HG03095 (cell line): ENCODE measurements around the gene MEIKIN.
"Not testable (repeated sequence)": the region's sequence is repeated elsewhere in the genome, so short reads cannot be mapped to it uniquely, and the experiment has no call there.

Experiments
- ATAC-seq: cut with Tn5 transposase; IDR thresholded peaks from one replicate; pipeline ENCODE4 v1.9.1; 2021; ENCODE audit warnings: moderate library complexity; ENCODE audit not compliant: unreplicated experiment

The MEIKIN gene

DNA sequence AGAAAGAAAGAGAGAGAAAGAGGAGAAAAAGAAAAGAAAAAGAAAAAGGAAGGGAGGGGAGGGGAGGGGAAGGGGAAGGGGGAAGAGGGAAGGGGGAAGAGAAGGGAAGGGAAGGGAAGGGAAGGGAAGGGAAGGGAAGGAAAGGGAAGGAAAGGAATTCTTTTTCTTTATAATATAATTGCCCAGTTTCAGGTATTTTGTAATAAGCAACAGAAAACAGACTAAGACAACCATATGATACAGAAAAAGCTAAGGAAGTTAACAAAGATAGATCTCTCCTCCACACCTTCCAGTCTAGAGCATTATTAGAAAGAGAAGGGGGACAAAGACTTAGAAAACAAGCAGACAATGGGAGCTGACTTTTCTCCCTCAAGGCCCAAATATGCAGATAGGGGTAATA is 31.0 kb downstream of the MEIKIN start:
- ATAC-seq = no peak

DNA sequence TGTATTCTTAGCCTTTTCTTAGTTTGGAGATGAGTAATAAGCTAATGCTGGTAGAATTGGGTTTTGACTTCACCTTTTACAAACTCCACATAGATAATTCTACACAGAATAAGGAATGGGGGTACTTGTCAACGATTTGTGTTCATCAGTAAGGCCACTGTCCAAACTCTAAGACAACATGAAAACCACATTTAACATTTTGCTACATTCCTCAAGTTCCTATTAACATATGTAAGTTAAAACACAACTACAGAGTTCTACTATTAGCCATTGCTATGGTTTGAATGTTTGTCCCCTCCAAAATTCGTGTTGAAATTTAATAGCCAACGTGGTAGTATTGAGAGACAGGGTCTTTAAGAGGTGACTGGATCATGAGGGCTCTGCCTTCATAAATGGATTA is 31.9 kb downstream of the MEIKIN start:
- no peak for ATAC-seq

DNA sequence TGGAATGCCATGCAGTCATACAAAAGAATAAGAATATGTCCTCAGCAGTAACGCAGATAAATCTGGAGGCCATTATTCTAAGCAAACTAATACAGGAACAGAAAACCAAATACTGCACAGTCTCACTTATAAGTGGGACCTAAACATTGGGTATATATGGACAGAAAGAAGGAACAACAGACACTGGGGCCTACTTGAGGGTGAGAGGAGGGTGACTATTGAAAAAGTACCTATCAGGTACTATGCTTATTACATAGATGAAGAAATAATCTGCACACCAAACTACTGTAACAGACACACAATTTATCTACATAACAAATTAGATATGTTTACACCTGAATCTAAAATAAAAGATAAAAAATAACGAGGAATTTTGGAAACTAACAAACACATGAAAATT is 38.8 kb downstream of the MEIKIN start:
- no peak for ATAC-seq

DNA sequence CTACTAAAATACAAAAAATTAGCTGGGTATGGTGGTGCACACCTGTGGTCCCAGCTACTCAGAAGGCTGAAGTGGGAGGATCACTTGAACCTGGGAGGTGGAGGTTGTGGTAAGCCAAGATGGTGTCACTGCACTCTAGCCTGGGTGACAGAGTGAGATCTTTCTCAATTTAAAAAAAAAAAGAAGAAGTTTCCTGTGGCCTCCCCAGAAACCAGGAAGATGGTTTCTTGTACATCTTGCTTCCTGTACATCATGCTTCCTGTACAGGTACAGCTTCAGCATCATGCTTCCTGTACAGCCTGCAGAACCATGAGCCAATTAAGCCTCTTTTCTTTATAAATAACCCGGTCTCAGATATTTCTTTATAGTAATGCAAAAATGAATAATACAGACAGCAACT is 43.2 kb downstream of the MEIKIN start:
- ATAC-seq = not testable (repeated sequence)

DNA sequence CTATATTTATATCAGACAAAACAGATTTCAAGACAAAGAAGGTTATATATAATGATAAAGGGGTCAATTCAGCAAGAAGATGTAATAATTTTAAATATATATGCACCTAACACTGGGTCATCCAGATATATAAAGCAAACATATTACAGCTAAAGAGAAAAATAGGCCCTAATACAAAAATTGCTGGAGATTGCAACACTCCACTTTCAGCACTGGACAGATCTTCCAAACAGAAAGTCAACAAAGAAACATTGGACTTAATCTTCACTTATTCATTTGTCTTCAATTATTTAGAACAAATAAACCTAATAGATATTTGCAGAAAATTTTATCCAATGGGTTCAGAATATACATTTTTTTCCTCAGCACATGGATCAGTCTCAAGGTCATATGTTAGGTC is 45.8 kb downstream of the MEIKIN start:
- no peak for ATAC-seq

DNA sequence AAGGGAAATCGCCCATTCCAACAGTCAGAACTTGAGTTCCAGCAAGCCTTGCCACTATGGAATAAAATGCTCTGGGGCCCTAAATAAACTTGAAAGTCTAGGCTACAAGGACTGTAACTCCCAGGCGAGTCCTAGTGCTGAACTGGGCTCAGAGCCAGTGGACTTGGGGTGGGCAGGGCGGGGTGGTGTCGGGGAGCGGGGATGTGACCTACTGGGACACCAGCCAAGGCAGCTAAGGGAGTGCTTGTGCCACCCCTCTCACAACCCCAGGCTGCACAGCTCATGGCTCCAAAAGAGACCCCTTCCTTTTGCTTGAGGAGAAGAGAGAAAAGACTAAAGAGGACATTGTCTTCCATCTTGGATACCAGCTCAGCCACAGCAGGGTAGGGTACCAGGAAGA is 61.5 kb downstream of the MEIKIN start:
- ATAC-seq = no peak

DNA sequence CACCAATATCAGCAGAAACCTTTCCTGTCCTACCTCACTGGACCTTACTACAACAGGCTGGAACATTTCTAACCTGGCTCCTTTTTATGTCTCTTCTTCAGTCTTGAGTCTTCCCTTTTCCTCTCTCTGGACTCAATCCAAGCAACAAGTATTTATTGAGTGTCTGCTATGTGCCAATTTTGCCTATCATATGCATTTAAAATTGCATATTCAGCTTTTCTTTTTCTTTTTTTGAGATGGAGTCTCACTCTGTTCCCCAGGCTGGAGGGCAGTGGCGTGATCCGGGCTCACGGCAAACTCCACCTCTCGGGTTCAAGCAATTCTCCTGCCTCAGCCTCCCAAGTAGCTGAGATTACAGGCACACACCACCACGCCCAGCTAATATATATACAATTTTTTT is 65.8 kb downstream of the MEIKIN start:
- ATAC-seq = no peak

DNA sequence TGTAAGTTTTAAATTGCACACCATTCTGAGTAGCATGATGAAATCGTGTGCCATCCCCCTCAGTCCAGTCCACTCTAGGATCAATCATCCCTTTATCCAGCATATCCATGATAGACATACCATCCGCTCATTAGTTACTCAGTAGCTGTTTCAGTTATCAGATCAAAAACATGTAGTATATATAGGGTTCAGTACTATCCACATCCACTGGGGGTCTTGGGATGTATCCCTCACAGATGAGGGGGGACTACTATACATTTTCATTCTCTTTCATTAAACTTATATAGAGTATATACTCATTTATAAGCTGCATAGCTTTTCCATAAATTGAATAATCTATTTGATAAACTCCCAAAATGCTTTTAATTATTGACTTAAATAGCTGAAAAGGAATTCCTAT is 67.6 kb downstream of the MEIKIN start:
- no peak for ATAC-seq

DNA sequence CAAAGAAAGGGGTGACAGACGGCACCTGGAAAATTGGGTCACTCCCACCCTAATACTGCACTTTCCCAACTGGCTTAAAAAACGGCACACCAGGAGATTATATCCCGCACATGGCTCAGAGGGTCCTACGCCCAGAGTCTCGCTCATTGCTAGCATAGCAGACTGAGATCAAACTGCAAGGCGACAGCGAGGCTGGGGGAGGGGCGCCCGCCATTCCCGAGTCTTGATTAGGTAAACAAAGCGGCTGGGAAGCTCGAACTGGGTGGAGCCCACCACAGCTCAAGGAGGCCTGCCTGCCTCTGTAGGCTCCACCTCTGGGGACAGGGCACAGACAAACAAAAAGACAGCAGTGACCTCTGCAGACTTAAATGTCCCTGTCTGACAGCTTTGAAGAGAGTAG is 74.2 kb downstream of the MEIKIN start:
- ATAC-seq = not testable (repeated sequence)

DNA sequence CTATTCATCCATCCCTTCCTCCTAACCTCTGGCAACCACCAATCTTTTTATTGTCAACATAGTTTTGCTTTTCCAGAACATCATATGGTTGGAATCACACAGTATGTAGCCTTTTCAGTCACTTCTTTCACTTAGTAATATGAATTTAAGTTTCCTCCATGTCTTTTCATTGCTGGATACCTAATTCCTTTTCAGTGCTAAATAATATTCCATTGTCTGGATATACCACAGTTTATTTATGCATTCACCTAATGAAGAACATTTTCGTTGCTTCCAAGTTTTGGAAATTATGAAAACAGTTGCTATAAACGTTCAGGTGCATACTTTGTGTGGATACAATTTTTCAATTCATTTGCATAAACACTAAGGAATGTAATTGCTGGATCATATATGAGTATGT is 77.9 kb downstream of the MEIKIN start:
- ATAC-seq = no peak

DNA sequence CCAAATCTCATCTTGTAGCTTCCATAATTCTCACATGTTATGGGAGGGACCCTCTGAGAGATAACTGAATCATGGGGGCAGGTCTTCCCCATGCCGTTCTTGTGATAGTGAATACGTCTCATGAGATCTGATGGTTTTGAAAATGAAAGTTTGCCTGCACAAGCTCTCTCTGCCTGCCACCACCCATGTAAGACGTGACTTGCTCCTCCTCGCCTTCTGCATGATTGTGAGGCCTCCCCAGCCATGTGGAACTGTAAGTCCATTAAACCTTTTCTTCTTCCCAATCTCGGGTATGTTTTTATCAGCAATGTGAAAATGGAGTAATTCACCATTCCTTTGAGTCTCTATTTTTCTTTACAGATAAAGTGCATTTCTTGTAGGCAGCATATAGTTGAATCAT is 81.8 kb downstream of the MEIKIN start:
- no peak for ATAC-seq

DNA sequence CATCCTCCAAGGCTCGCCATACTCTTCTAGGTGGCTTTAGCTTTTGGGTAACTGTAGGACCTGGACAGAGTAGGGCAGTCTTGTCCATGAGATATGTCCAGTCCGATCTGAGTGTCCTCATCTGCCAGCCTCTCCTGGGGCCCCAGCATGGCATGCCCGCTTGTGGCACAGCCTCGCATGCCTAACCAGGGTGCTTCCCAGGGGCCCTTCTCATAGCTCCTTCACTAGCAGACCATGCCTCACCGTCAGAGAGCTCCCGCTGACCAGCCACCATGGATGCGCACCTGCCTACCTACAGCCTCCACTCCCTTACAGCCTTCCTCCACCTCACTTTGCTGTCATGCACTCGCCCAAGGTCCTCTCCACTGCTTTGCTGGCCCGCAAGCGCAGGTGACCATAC is 88.1 kb downstream of the MEIKIN start:
- ATAC-seq = no peak

DNA sequence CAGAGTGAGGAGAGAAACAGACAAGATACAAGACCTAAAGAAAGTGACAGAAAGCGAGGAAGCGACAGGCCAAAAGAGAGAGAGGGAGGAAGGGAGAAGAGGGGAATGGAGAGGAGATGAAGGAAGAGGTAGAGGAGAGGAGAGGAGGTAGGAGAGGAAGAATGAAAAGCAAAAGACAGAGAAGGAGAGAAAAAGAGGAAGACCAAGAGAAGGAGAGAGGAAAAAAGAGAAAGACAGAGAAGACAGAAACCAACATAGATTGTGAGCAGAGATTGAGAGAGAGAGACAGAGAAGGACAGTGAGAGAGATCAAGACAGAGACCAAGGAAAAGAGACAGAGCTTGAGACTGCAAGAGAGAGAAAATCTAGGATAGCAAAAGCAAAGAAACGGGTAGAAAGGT is 90.0 kb downstream of the MEIKIN start:
- ATAC-seq = no peak

DNA sequence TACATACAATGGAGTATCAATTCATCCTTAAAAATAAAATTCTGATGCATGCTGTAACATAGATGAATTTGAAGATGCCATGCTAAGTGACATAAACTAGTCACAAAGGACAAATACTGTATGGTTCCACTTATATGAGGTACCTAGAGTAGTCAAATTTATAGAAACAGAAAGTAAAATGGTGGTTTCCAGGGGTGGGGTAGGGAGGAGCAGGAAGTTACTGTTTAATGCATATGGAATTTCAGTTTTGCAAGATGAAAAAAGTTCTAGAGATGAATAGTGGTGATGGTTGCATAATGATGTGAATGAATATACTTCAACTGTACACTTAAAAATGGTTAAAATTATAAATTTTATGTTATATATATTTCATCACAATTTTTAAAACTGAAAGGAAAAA is 91.3 kb downstream of the MEIKIN start:
- peak; percentile 75 for ATAC-seq

DNA sequence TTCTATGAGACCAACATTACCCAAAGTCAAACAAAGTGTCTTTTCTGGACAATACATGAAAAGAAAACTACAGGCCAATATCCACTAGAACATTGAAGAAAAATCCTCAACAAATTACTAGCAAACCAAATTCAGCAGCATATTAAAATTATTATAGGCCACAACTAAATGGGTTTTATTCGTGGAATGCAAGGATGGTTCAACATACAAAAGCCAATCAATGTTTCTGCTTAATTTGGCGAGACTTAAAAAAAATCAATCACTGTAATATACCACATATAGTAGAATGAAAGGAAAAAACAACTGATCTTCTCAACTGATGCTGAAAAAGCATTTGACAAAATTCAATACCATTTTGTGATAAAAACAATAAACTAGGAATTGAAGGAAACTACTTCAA is 96.8 kb downstream of the MEIKIN start:
- no peak for ATAC-seq

DNA sequence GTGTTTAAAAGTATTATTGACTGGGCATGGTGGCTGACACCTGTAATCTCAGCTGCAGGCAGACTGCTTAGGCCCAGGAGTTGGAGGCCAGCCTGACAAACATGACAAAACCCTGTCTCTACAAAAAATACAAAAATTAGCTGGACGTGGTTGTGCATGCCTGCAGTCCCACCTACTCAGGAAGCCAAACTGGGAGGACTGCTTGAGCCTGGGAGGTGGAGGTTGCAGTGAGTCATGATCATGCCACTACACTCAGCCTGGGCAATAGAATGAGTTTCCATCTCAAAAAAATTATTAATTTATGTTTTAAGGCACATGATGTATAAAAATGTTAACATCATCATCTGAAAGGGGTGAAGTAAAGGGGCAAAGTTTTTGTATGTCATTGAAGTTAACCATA is 98.9 kb downstream of the MEIKIN start:
- ATAC-seq = no peak

DNA sequence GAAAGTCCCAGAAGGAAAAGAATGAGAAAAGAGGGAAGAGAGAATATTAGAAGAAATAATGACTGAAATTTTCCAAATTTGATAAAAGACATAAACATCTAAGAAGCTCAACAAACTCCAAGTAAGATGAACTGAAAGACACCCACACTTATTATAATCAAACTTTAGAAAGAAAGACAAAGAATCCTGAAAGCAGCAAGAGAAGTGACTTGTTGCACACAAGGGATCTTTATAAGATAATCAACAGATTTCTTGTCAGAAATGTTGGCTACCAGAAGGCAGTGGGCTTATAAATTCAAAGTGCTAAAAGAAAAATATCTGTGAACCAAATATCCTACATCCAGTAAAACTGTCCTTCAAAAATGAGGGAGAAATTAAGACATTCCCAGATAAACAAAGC is 99.6 kb downstream of the MEIKIN start:
- no peak for ATAC-seq

DNA sequence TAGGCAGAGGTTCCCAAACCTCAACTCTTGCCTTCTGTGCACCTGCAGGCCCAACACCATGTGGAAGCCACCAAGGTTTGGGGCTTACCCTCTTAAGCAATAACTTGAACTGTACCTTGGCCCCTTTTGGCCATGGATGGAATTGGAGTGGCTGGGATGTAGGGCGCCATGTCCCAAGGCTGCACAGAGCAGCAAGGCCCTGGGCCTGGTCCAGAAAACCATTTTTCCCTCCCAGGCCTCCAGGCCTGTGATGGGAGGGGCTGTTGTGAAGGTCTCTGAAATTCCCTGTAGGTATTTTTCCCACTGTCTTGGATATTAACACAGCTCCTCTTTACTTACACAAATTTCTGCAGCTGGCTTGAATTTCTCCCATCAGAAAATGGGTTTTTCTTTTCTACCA is 102.5 kb downstream of the MEIKIN start:
- ATAC-seq = not testable (repeated sequence)

DNA sequence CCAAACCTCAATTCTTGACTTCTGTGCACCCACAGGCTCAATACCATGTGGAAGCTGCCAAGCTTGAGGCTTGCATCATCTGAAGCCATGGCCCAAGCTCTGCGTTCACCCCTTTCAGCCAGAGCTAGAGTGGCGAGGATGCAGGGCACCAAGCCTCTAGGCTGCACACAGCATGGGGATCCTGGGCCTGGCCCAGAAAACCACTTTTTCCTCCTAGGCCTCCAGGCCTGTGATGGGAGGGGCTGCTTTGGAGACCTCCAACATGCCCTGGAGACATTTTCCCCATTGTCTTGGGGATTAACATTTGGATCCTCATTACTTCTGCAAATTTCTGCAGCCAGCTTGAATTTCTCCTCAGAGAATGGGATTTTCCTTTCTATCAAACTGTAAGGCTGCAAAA is 112.8 kb downstream of the MEIKIN start:
- ATAC-seq = not testable (repeated sequence)

DNA sequence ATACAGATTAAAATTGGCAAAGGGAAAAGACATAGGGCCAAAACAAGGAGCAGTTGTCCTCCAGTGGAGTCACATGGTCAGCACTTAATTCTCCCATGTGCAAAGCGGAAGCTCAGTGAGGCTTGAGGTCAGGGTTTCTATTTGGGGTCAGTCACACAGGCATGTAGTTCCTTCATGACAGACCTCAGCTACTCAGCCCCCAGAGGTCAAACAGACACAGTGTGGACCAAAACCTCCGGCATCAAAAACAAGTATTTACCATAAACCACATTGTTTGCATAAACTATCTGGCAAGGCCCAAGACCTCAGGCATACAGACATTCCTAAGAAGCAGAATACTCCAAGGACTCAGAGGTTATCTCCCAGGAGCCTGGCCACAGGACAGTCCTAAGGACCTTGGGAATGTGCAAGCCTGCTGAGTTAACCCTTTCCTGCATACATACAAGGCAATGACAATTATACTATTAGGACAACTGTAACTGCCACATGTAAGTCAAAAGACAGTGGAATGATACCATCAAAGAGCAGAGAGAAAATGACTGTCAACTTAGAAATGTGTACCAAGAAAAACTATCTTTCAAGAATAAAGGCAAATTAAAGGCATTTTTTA is 120.0 kb downstream of the MEIKIN start:
- ATAC-seq = no peak

DNA sequence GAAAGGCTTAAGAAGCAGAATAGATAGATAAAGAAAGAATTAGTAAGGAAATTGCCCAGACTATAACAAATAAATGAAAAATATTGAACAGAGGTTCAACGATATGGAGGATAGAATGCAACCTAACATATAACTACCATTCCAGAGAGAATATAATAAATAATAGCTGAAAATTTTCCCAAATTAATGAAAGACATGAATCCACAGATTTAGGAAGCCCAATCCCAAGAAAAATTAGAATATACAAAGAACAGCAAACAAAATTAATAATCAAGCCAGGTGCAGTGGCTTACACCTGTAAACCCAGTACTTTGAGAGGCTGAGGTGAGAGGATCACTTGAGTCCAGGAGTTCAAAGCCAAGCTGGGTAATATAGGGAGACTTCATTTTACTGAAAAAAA is 120.8 kb downstream of the MEIKIN start:
- no peak for ATAC-seq

DNA sequence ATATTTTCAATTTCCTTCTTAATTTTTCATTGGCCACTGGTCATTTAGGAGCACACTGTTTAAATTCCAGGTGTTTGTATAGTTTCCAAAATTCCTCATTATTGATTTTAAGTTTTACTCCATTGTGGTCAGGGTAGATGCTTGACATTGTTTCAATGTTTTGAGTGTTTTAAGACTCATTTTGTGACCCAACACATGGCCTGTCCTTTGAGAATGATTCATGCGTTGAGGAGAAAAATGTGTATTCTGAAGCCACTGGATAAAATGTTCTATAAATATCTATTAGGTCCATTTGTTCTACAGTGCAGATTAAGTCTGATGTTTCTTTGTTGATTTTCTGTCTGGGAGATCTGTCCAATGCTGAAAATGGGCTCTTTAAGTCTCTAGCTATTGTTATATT is 124.2 kb downstream of the MEIKIN start:
- ATAC-seq = no peak

DNA sequence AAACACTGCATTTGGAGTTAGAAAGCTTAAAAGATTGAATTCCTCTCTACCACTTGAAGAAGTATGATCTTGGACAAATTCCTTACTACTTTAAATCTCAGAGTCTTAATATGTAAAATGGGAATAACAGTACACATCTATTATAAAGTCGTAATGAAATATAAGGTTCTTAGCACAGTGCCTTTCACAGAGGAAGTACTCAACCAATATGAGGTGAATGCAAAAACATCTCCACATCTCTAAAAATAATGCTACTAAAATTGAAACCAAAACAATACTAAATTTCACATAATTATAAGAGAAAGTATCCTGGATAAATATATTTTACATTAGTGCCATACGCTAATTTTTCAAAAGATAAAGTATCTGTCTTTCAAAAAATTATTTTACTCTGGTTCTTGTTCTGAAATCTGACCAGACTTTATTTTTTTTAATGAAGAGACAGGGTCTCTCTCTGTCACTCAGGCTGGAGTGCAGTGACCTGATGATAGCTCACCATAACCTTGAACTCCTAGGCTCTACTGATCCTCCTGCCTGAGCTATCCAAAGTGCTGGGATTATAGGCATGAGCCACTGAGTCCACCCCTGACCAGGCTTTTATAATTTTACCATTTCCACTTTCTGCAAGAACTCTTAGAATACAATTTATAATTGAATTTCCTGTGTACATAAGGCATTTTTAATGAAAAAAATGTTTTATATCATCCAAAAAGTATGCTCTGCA is 127.3 kb downstream of the MEIKIN start:
- ATAC-seq = no peak
